OCI-LY7 (cell line): ENCODE data around the gene PRMT6.

ENCODE experiments used
- CTCF ChIP-seq: fragments of 200-600 bp; sonication (generic); conservative IDR thresholded peaks from 2 replicates; pipeline ENCODE4 v1.5.1; 2014; ENCODE audit warnings: mild to moderate bottlenecking, antibody characterized with exemption, low read length, moderate library complexity, mixed read lengths
- EZH2phosphoT487 ChIP-seq: fragments of 200-600 bp; sonication (generic); IDR thresholded peaks from 2 replicates; pipeline ENCODE4 v1.6.1; 2018; ENCODE audit warnings: low read depth, borderline replicate concordance, mild to moderate bottlenecking, mixed run types, antibody characterized with exemption, low read length, moderate library complexity, mixed read lengths

GRCh38 chr1:107073493-107073892, 17.0 kb downstream of the PRMT6 start:
- no peak for TF ChIP-seq CTCF
- no peak for TF ChIP-seq EZH2phosphoT487
